Measurements from ENCODE around the gene DENND4A. TPM values are rescaled to one million over a fixed set of nuclear protein-coding genes. Genes with fewer than 3 reads are reported as not detected.
A peak's percentile ranks its signal among the peaks of the same experiment; 100 is the strongest.
"Not testable (repeated sequence)": the region's sequence is repeated elsewhere in the genome, so short reads cannot be mapped to it uniquely, and the experiment has no call there.

DENND4A gene
- total and polyA plus RNA-seq, 11 donors, result 2.7 to 26.6 (median 15.1) TPM

DNA sequence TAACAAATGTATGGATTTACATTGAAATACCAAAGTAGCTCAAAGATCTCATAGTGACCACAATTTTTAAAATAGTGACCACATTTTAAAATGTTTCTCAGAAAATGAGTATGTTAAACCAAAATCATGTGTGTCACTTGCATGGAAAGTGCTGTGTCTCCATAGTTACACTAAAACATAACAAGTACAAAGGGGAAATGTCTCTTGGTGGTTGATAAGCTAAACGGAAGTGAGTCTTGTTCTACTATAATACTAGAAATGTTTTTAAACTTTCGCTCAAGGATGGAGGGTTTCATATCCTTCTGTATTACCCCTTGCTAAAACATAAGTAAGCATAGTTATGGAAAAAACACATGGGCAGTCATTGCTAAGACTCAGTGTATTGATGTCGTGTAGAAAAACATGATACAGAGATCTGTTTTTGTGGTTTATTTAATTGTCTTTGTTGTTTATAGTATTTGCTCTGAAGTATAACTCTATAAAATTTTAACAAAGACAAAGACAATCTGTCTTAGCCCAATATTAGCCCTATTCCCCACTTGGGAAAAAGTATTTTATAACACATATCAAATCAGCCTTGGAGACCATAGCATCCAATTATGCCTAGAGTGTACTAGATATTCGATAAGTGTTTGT lies 27.0 kb upstream of the DENND4A start:
- no peaks in the 10 kb centered on the region for H3K27me3 ChIP-seq
- DNase-seq (no peak), ATAC-seq (peak in 3 of 4 donors; percentile 47 to 84 (median 53))
- TF ChIP-seq, protein P1, sequence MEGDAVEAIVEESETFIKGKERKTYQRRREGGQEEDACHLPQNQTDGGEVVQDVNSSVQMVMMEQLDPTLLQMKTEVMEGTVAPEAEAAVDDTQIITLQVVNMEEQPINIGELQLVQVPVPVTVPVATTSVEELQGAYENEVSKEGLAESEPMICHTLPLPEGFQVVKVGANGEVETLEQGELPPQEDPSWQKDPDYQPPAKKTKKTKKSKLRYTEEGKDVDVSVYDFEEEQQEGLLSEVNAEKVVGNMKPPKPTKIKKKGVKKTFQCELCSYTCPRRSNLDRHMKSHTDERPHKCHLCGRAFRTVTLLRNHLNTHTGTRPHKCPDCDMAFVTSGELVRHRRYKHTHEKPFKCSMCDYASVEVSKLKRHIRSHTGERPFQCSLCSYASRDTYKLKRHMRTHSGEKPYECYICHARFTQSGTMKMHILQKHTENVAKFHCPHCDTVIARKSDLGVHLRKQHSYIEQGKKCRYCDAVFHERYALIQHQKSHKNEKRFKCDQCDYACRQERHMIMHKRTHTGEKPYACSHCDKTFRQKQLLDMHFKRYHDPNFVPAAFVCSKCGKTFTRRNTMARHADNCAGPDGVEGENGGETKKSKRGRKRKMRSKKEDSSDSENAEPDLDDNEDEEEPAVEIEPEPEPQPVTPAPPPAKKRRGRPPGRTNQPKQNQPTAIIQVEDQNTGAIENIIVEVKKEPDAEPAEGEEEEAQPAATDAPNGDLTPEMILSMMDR (IDR thresholded peaks at IDR 0.05), result no peak
- no peak for TF ChIP-seq POLR2A (IDR thresholded peaks at IDR 0.05)
- H3K36me3 ChIP-seq, result no peaks in the 10 kb centered on the region
- intact Hi-C loops (cut with DNase I), result no loop called here
- H3K9me3 ChIP-seq, result no peaks in the 10 kb centered on the region
- no peak overlapping the region for H3K4me3 ChIP-seq
- peak overlapping the region in 4 of 12 donors; percentile 8 to 80 (median 32) for H3K27ac ChIP-seq
- peaks cover 0 to 44% (median 1%) of the 10 kb centered on the region in 12 donors for H3K4me1 ChIP-seq
- 46 to 60% (median 52%) methylated on average over 4 of the region's 4 CpGs for WGBS, 4 donors

DNA sequence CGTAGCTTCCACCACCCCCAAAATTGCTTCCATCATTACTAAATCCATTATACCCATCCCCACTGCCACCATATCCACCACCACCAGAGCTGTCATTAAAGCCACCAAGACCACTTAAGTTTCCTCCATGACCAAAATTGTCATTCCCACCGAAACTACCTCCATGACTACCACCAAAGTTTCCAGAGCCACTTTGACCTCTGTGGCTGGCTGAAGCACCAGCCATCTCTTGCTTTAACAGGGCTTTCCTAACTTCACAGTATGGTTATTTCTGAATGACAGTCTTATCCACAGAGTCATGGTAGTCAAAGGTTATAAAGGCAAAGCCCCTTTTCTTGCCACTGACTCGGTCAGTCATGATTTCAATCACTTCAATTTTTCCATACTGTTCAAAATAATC lies 24.3 kb upstream of the DENND4A start:
- H3K4me3 ChIP-seq, result no peak overlapping the region
- peaks cover 0 to 12% (median 9%) of the 10 kb centered on the region in 12 donors for H3K9me3 ChIP-seq
- no peak for ATAC-seq
- WGBS, 4 donors, result 95 to 97% (median 96%) methylated on average over 3 of the region's 3 CpGs
- H3K27me3 ChIP-seq, result no peaks in the 10 kb centered on the region
- peaks cover 0 to 37% (median 1%) of the 10 kb centered on the region in 12 donors for H3K4me1 ChIP-seq
- TF ChIP-seq POLR2A (IDR thresholded peaks at IDR 0.05), result no peak
- TF ChIP-seq, protein P1 (IDR thresholded peaks at IDR 0.05), result no peak
- intact Hi-C loops (cut with DNase I), result no loop called here
- no peak for DNase-seq
- H3K36me3 ChIP-seq, result no peaks in the 10 kb centered on the region
- no peak overlapping the region for H3K27ac ChIP-seq

DNA sequence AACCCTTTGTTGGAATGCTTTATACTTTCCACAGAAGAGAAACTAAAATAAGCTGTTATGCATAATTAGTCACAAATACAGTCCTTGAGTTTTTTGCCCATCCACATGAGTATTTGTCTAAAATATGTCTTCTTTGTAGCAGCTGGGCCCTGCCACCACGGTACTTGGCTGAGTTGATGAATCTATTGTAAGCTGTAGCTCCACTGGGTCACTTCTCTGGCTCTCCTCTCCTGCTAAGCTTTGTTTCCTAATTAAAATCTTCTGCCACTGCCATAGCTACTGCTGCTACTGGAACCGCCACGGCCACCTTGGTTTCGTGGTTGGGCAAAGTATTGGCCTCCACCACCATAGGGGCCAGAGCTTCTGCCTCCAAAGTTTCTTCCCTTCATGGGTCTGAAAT lies 23.9 kb upstream of the DENND4A start:
- not testable (repeated sequence) for H3K36me3 ChIP-seq, ATAC-seq
- 72 to 97% (median 78%) methylated on average over 4 of the region's 4 CpGs for WGBS, 4 donors

DNA sequence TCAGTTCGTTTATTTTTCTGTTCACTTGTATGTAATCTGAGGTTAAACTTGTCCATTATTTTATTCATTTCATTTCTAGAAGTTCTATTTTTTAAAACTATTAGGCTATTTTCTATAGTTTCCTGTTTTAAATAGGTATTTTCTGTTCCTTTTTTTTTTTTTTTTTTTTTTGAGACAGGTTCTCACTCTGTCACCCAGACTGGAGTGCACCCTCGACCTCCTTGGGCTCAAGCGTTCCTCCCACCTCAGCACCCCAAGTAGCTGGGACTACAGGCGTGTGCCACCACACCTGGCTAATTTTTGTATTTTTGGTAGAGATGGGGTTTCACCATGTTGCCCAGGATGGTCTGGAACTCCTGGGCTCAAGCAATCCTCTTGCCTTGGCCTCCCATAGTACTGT lies 22.2 kb upstream of the DENND4A start:
- H3K4me3 ChIP-seq; H3K27me3 ChIP-seq; ATAC-seq; H3K27ac ChIP-seq; intact Hi-C loops (cut with DNase I); DNase-seq; H3K36me3 ChIP-seq: not testable (repeated sequence)
- H3K4me1 ChIP-seq, result peaks cover 0 to 15% (median 1%) of the 10 kb centered on the region in 12 donors
- 69 to 97% (median 81%) methylated on average over 4 of the region's 4 CpGs for whole genome bisulfite sequencing, 4 donors
- H3K9me3 ChIP-seq, result peaks cover 0 to 20% (median 9%) of the 10 kb centered on the region in 12 donors

More for the DNA sequence above, 23.9 kb upstream of the DENND4A start:
- H3K27ac ChIP-seq; DNase-seq; H3K27me3 ChIP-seq; intact Hi-C loops (cut with DNase I); H3K4me3 ChIP-seq: not testable (repeated sequence)
- Histone ChIP-seq H3K9me3 (peaks cover 0 to 17% (median 9%) of the 10 kb centered on the region in 12 donors), H3K4me1 (peaks cover 0 to 33% (median 1%) of the 10 kb centered on the region in 12 donors)

DNA sequence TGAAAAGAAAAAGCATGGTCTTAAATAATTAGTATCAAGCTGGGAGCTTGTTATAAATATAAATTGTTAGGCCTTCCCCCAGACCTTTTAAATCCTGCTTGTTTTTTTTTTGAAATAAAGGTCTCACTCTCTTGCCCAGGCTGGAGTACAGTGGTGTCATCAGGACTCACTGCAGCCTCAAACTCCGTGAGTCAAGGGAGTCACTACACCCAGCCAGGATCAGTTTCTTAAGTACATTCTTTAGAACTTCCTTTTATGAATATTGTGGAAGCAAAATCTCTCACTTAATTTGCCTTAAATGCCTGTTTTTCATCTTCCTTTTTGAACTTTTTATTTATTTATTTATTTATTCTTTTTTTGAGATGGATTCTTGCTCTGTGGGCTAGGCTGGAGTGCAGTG lies 20.8 kb upstream of the DENND4A start:
- peaks cover 0 to 2% (median 0%) of the 10 kb centered on the region in 12 donors for H3K4me1 ChIP-seq

More for the DNA sequence above, 20.8 kb upstream of the DENND4A start:
- H3K36me3 ChIP-seq, result no peaks in the 10 kb centered on the region
- H3K27ac ChIP-seq, result no peak overlapping the region
- H3K27me3 ChIP-seq, result no peaks in the 10 kb centered on the region
- peaks cover 0 to 20% (median 9%) of the 10 kb centered on the region in 12 donors for H3K9me3 ChIP-seq
- intact Hi-C loops (cut with DNase I), result no loop called here
- TF ChIP-seq, protein P1 (IDR thresholded peaks at IDR 0.05), result no peak
- TF ChIP-seq POLR2A (IDR thresholded peaks at IDR 0.05), result no peak
- H3K4me3 ChIP-seq, result no peak overlapping the region
- WGBS, 4 donors, result 81 to 98% (median 93%) methylated on average over 1 of the region's 1 CpG
- DNase-seq (no peak), ATAC-seq (no peak)
